ENCODE results near the gene RFT1. TPM values are rescaled to one million over a fixed set of nuclear protein-coding genes. Genes with fewer than 3 reads are reported as not detected.

RFT1 gene
- polyA plus RNA-seq, 1 donor (not counting 4 experiments of a cell fraction or from before 2014, with no cell fraction given), result 34.4 TPM

GRCh38 chr3:53079791-53080555, 50.3 kb downstream of the RFT1 start:
- Histone ChIP-seq H3K36me3 (ENCODE audit: control insufficient read depth in 2 of 2, extremely low read depth in 1 of 2, insufficient read depth in 2 of 2, low read length in 2 of 2) (no peaks in the 10 kb centered on the region), H3K4me3 (ENCODE audit: control insufficient read depth in 2 of 3, extremely low read depth in 1 of 3, insufficient read depth in 2 of 3, low read depth in 1 of 3, low read length in 3 of 3) (no peak overlapping the region), H2AFZ (ENCODE audit: control insufficient read depth, low read length) (no peak overlapping the region), H3K27ac (ENCODE audit: control insufficient read depth, insufficient read depth, low read length) (no peak overlapping the region), H3K79me2 (ENCODE audit: control insufficient read depth, insufficient read depth, low read length) (no peaks in the 10 kb centered on the region), H4K20me1 (ENCODE audit: control insufficient read depth, extremely low read depth, insufficient read depth, low read length) (no peaks in the 10 kb centered on the region), H3K27me3 (ENCODE audit: control insufficient read depth, extremely low read depth, insufficient read depth, low read length) (no peaks in the 10 kb centered on the region), H3K9ac (ENCODE audit: control insufficient read depth, extremely low read depth, insufficient read depth, low read length) (no peak overlapping the region), H3K4me2 (ENCODE audit: control insufficient read depth, extremely low read depth, insufficient read depth, low read depth, low read length) (no peak overlapping the region), H3K9me1 (ENCODE audit: control insufficient read depth, extremely low read depth, insufficient read depth, low read length) (no peaks in the 10 kb centered on the region), H3K4me1 (ENCODE audit: control insufficient read depth, extremely low read depth, insufficient read depth, low read length) (no peaks in the 10 kb centered on the region), H3K9me3 (ENCODE audit: control insufficient read depth, low read depth, low read length) (no peaks in the 10 kb centered on the region)
- dilution Hi-C loops (cut with MboI; ENCODE audit: extremely low pct_ligation_motif_present, low sequenced_read_pairs), result no loop called here
- FAIRE-seq (no peak), DNase-seq (ENCODE audit: low read depth, low spot score) (no peak)
- TF ChIP-seq CTCF (optimal IDR thresholded peaks at IDR 0.05 in 1 of 3, IDR thresholded peaks at IDR 0.05 in 1 of 3, conservative IDR thresholded peaks at IDR 0.05 in 1 of 3; ENCODE audit: extremely low read depth in 1 of 3, insufficient read depth in 2 of 3, low read length in 3 of 3) (no peak), EZH2 (IDR thresholded peaks at IDR 0.05; ENCODE audit: low read length) (no peak)

GRCh38 chr3:53079147-53079546, 51.1 kb downstream of the RFT1 start:
- H3K36me3 ChIP-seq (ENCODE audit: control insufficient read depth in 2 of 2, extremely low read depth in 1 of 2, insufficient read depth in 2 of 2, low read length in 2 of 2), result no peaks in the 10 kb centered on the region
- no peak for FAIRE-seq
- dilution Hi-C loops (cut with MboI; ENCODE audit: extremely low pct_ligation_motif_present, low sequenced_read_pairs), result no loop called here
- no peak overlapping the region for H3K4me2 ChIP-seq (ENCODE audit: control insufficient read depth, extremely low read depth, insufficient read depth, low read depth, low read length)
- H3K9ac ChIP-seq (ENCODE audit: control insufficient read depth, extremely low read depth, insufficient read depth, low read length), result no peak overlapping the region
- no peak for DNase-seq (ENCODE audit: low read depth, low spot score)
- H2AFZ ChIP-seq (ENCODE audit: control insufficient read depth, low read length), result no peak overlapping the region
- TF ChIP-seq CTCF (optimal IDR thresholded peaks at IDR 0.05 in 1 of 3, IDR thresholded peaks at IDR 0.05 in 1 of 3, conservative IDR thresholded peaks at IDR 0.05 in 1 of 3; ENCODE audit: extremely low read depth in 1 of 3, insufficient read depth in 2 of 3, low read length in 3 of 3), result no peak
- TF ChIP-seq EZH2 (IDR thresholded peaks at IDR 0.05; ENCODE audit: low read length), result no peak
- H3K4me3 ChIP-seq (ENCODE audit: control insufficient read depth in 2 of 3, extremely low read depth in 1 of 3, insufficient read depth in 2 of 3, low read depth in 1 of 3, low read length in 3 of 3), result no peak overlapping the region
- H4K20me1 ChIP-seq (ENCODE audit: control insufficient read depth, extremely low read depth, insufficient read depth, low read length), result no peaks in the 10 kb centered on the region
- H3K4me1 ChIP-seq (ENCODE audit: control insufficient read depth, extremely low read depth, insufficient read depth, low read length), result no peaks in the 10 kb centered on the region
- no peaks in the 10 kb centered on the region for H3K27me3 ChIP-seq (ENCODE audit: control insufficient read depth, extremely low read depth, insufficient read depth, low read length)
- no peaks in the 10 kb centered on the region for H3K9me1 ChIP-seq (ENCODE audit: control insufficient read depth, extremely low read depth, insufficient read depth, low read length)
- H3K27ac ChIP-seq (ENCODE audit: control insufficient read depth, insufficient read depth, low read length), result no peak overlapping the region
- no peaks in the 10 kb centered on the region for H3K79me2 ChIP-seq (ENCODE audit: control insufficient read depth, insufficient read depth, low read length)
- no peaks in the 10 kb centered on the region for H3K9me3 ChIP-seq (ENCODE audit: control insufficient read depth, low read depth, low read length)

Measured in keratinocyte (primary cell).